ENCODE data around the gene IQGAP1. TPM values are rescaled to one million over a fixed set of nuclear protein-coding genes. Genes with fewer than 3 reads are reported as not detected.

IQGAP1 gene
- total and polyA plus RNA-seq, 2 of the 13 experiments (the other 11 are each of a cell fraction or from before 2014, with no cell fraction given): 29.5 to 37.9 TPM

GRCh38 chr15:90387534-90388461 lies at the start of gene IQGAP1 (continued):
- TF ChIP-seq RBM39 (IDR thresholded peaks at IDR 0.05; ENCODE audit: low read depth, low read length, poor library complexity, severe bottlenecking): no peak
- no peak for TF ChIP-seq ZFP1 (CRISPR knock-in tag; IDR thresholded peaks at IDR 0.05)
- no peak for TF ChIP-seq ZFP82 (CRISPR knock-in tag; IDR thresholded peaks at IDR 0.05; ENCODE audit: borderline replicate concordance)
- no peak for TF ChIP-seq ZBTB7A (CRISPR knock-in tag; IDR thresholded peaks at IDR 0.05)
- no peak for TF ChIP-seq DBP (CRISPR knock-in tag; IDR thresholded peaks at IDR 0.05; ENCODE audit: not compliant biosample characterization)
- TF ChIP-seq KLF9 (CRISPR knock-in tag; IDR thresholded peaks at IDR 0.05; ENCODE audit: low read depth): no peak
- TF ChIP-seq RNF2 (conservative IDR thresholded peaks at IDR 0.05; ENCODE audit: low read depth): no peak
- TF ChIP-seq ARID5B (CRISPR knock-in tag; IDR thresholded peaks at IDR 0.05): peak; percentile 7; the same call in 1 of the 2 replicates
- no peak for TF ChIP-seq MEIS2 (CRISPR knock-in tag; IDR thresholded peaks at IDR 0.05)
- peak; percentile 70 for TF ChIP-seq SRF (IDR thresholded peaks at IDR 0.05; ENCODE audit: low read depth, low read length)
- no peak for TF ChIP-seq PAWR (CRISPR knock-in tag; IDR thresholded peaks at IDR 0.05; ENCODE audit: borderline replicate concordance)
- 0 out of 2 replicates have a peak, but pooled peaks have one; percentile 31 for TF ChIP-seq ZFP90 (CRISPR knock-in tag; IDR thresholded peaks at IDR 0.05; ENCODE audit: borderline replicate concordance)
- 0 out of 2 replicates have a peak, but pooled peaks have one; percentile 38 for TF ChIP-seq ZNF350 (CRISPR knock-in tag; IDR thresholded peaks at IDR 0.05; ENCODE audit: borderline replicate concordance, low read depth)
- TF ChIP-seq IKZF1 (IDR thresholded peaks at IDR 0.05): no peak
- no peak for TF ChIP-seq PHB2 (IDR thresholded peaks at IDR 0.05; ENCODE audit: partially characterized antibody)
- 0 out of 2 replicates have a peak, but pooled peaks have one; percentile 6 for TF ChIP-seq HOXA9 (CRISPR knock-in tag; IDR thresholded peaks at IDR 0.05; ENCODE audit: borderline replicate concordance)
- TF ChIP-seq ZNF790 (CRISPR knock-in tag; IDR thresholded peaks at IDR 0.05; ENCODE audit: borderline replicate concordance): no peak
- 0 out of 2 replicates have a peak, but pooled peaks have one; percentile 8 for TF ChIP-seq RXRB (CRISPR knock-in tag; IDR thresholded peaks at IDR 0.05; ENCODE audit: borderline replicate concordance)
- 0 out of 2 replicates have a peak, but pooled peaks have one; percentile 58 for TF ChIP-seq SIN3A (IDR thresholded peaks at IDR 0.05; ENCODE audit: borderline replicate concordance, low read depth, low read length)
- 0 out of 2 replicates have a peak, but pooled peaks have one; percentile 12 for TF ChIP-seq PITX1 (CRISPR knock-in tag; IDR thresholded peaks at IDR 0.05)
- TF ChIP-seq GZF1 (CRISPR knock-in tag; IDR thresholded peaks at IDR 0.05): 0 out of 2 replicates have a peak, but pooled peaks have one; percentile 61
- TF ChIP-seq CHCHD3 (CRISPR knock-in tag; IDR thresholded peaks at IDR 0.05): no peak
- TF ChIP-seq ZMAT3 (CRISPR knock-in tag; conservative IDR thresholded peaks at IDR 0.05): no peak
- no peak for TF ChIP-seq DPF2 (CRISPR knock-in tag; IDR thresholded peaks at IDR 0.05; ENCODE audit: borderline replicate concordance, low read depth)
- no peak for TF ChIP-seq ZMYM3 (CRISPR knock-in tag; IDR thresholded peaks at IDR 0.05)
- peak; percentile 44 for TF ChIP-seq ZNF883 (CRISPR knock-in tag; IDR thresholded peaks at IDR 0.05; ENCODE audit: not compliant biosample characterization)

Data from HepG2 (cell line).